Activated CD4-positive, CD25-positive, alpha-beta regulatory T cell (primary cell): ENCODE results near the gene GDF3.
"Not testable (repeated sequence)": the region's sequence is repeated elsewhere in the genome, so short reads cannot be mapped to it uniquely, and the experiment has no call there.

Experiments
- DNase-seq, 4 experiments: peaks; one replicate each; lab custom pipeline; 2025; lab: John Stamatoyannopoulos, UW

The GDF3 gene

GRCh38 chr12:7695566-7696197 lies at the start of gene GDF3:
TSS of gene GDF3 (minus strand) at chr12:7695775. CDS start at chr12:7695728, 47 bp downstream.
- DNase-seq, result no peak

GRCh38 chr12:7732993-7733392 lies 37.4 kb upstream of the GDF3 start:
- DNase-seq, result no peak

- DNase-seq, result no peak
These were observed 35.9 kb upstream of the GDF3 start for GRCh38 chr12:7731486-7731885.

GRCh38 chr12:7730984-7731383 lies 35.4 kb upstream of the GDF3 start:
- not testable (repeated sequence) for DNase-seq

GRCh38 chr12:7729746-7730145 lies 34.2 kb upstream of the GDF3 start:
- no peak for DNase-seq

- no peak for DNase-seq
These were observed 28.4 kb upstream of the GDF3 start for GRCh38 chr12:7723926-7724325.

GRCh38 chr12:7719946-7720730 lies 24.6 kb upstream of the GDF3 start:
- no peak for DNase-seq

- DNase-seq, result no peak
These were observed 20.8 kb upstream of the GDF3 start for GRCh38 chr12:7716381-7716780.

GRCh38 chr12:7712841-7713442 lies 17.4 kb upstream of the GDF3 start:
- DNase-seq, result no peak

GRCh38 chr12:7711133-7711532 lies 15.6 kb upstream of the GDF3 start, which contains the start of gene DPPA3:
TSS of gene DPPA3 (plus strand) at chr12:7711433. CDS start at chr12:7711571, 138 bp downstream.
- DNase-seq, result no peak

GRCh38 chr12:7709969-7710675 lies 14.5 kb upstream of the GDF3 start:
- no peak for DNase-seq

- no peak for DNase-seq
These were observed 10.3 kb upstream of the GDF3 start for GRCh38 chr12:7705846-7706245.

GRCh38 chr12:7695237-7695560 lies 376 bp downstream of the GDF3 start:
- no peak for DNase-seq

- DNase-seq, result no peak
These were observed 879 bp downstream of the GDF3 start for GRCh38 chr12:7694556-7695236.

GRCh38 chr12:7693793-7694192 lies 1.8 kb downstream of the GDF3 start:
- no peak for DNase-seq

- DNase-seq, result no peak
These were observed 14.0 kb downstream of the GDF3 start for GRCh38 chr12:7681535-7681934.

- no peak for DNase-seq
These were observed 16.1 kb downstream of the GDF3 start for GRCh38 chr12:7679251-7680045.

- DNase-seq, result no peak
These were observed 16.8 kb downstream of the GDF3 start for GRCh38 chr12:7678744-7679143.

- DNase-seq, result not testable (repeated sequence)
These were observed 18.1 kb downstream of the GDF3 start for GRCh38 chr12:7677432-7677888.

GRCh38 chr12:7675455-7675854 lies 20.1 kb downstream of the GDF3 start:
- DNase-seq, result not testable (repeated sequence)

- DNase-seq, result no peak
These were observed 27.4 kb downstream of the GDF3 start for GRCh38 chr12:7668171-7668570.
